Stomach smooth muscle (tissue), 2 donors: ENCODE results near the gene DSCAML1.

Source experiments
- H3K27ac ChIP-seq: one replicate; pipeline ENCODE4 v1.7.0; 2013; ENCODE audit warnings: mild to moderate bottlenecking, low read length, inconsistent platforms
- H3K27me3 ChIP-seq, 2 donors: one replicate each; pipeline ENCODE4 v1.7.0; 2013; ENCODE audit warnings: low read length in 2 of 2; ENCODE audit not compliant: insufficient read depth in 2 of 2, control insufficient read depth in 1 of 2
- H3K36me3 ChIP-seq, 2 donors: one replicate each; pipeline ENCODE4 v1.7.0; 2013; ENCODE audit warnings: low read length in 2 of 2; ENCODE audit not compliant: control insufficient read depth in 2 of 2, insufficient read depth in 2 of 2
- H3K4me1 ChIP-seq: one replicate; pipeline ENCODE4 v1.7.0; 2013; ENCODE audit warnings: low read length; ENCODE audit not compliant: control insufficient read depth, insufficient read depth
- H3K4me3 ChIP-seq, 2 donors: one replicate each; pipeline ENCODE4 v1.7.0; 2013; ENCODE audit warnings: low read length in 2 of 2
- H3K9ac ChIP-seq, 2 donors: one replicate each; pipeline ENCODE4 v1.7.0; 2013; ENCODE audit warnings: low read length in 2 of 2, mild to moderate bottlenecking in 1 of 2
- H3K9me3 ChIP-seq, 2 donors: one replicate each; pipeline ENCODE4 v1.7.0; 2013; ENCODE audit warnings: low read length in 2 of 2; ENCODE audit not compliant: control insufficient read depth in 2 of 2
- donor health status: healthy.
- donor health status: Pancreatic carcinoma.

Gene DSCAML1

GRCh38 chr11:117591316-117592039 is 205.5 kb downstream of the DSCAML1 start:
- no peaks in the 10 kb centered on the region for H3K4me1 ChIP-seq
- no peaks in the 10 kb centered on the region for H3K27me3 ChIP-seq
- H3K27ac ChIP-seq, result no peak overlapping the region

GRCh38 chr11:117589063-117589462 is 208.0 kb downstream of the DSCAML1 start:
- H3K9ac ChIP-seq, result no peak overlapping the region
- H3K9me3 ChIP-seq, result no peaks in the 10 kb centered on the region
- no peaks in the 10 kb centered on the region for H3K4me1 ChIP-seq

More at GRCh38 chr11:117591316-117592039, 205.5 kb downstream of the DSCAML1 start:
- Histone ChIP-seq H3K9ac (no peak overlapping the region), H3K9me3 (no peaks in the 10 kb centered on the region), H3K4me3 (no peak overlapping the region), H3K36me3 (no peaks in the 10 kb centered on the region)

GRCh38 chr11:117588166-117588810 is 208.7 kb downstream of the DSCAML1 start:
- Histone ChIP-seq H3K27me3 (peaks cover 0 to 2% of the 10 kb centered on the region in 2 donors), H3K9me3 (no peaks in the 10 kb centered on the region), H3K4me3 (no peak overlapping the region), H3K27ac (no peak overlapping the region), H3K4me1 (peaks cover 4% of the 10 kb centered on the region), H3K9ac (no peak overlapping the region), H3K36me3 (no peaks in the 10 kb centered on the region)

More at GRCh38 chr11:117589063-117589462, 208.0 kb downstream of the DSCAML1 start:
- H3K27ac ChIP-seq, result no peak overlapping the region
- H3K4me3 ChIP-seq, result no peak overlapping the region
- H3K27me3 ChIP-seq, result peaks cover 0 to 2% of the 10 kb centered on the region in 2 donors
- no peaks in the 10 kb centered on the region for H3K36me3 ChIP-seq

- Histone ChIP-seq H3K9ac (no peak overlapping the region), H3K27ac (no peak overlapping the region), H3K27me3 (peaks cover 0 to 2% of the 10 kb centered on the region in 2 donors), H3K36me3 (no peaks in the 10 kb centered on the region), H3K4me1 (peaks cover 5% of the 10 kb centered on the region), H3K9me3 (no peaks in the 10 kb centered on the region), H3K4me3 (no peak overlapping the region)
These were observed 209.6 kb downstream of the DSCAML1 start for GRCh38 chr11:117587416-117587815.

GRCh38 chr11:117586392-117586791 is 210.6 kb downstream of the DSCAML1 start:
- peaks cover 0 to 2% of the 10 kb centered on the region in 2 donors for H3K27me3 ChIP-seq
- H3K36me3 ChIP-seq, result no peaks in the 10 kb centered on the region
- no peak overlapping the region for H3K27ac ChIP-seq
- no peaks in the 10 kb centered on the region for H3K9me3 ChIP-seq
- no peak overlapping the region for H3K9ac ChIP-seq
- H3K4me3 ChIP-seq, result no peak overlapping the region
- peaks cover 5% of the 10 kb centered on the region for H3K4me1 ChIP-seq

- Histone ChIP-seq H3K27ac (no peak overlapping the region), H3K4me1 (peaks cover 5% of the 10 kb centered on the region), H3K9ac (no peak overlapping the region), H3K9me3 (no peaks in the 10 kb centered on the region), H3K4me3 (no peak overlapping the region), H3K27me3 (peaks cover 0 to 2% of the 10 kb centered on the region in 2 donors), H3K36me3 (no peaks in the 10 kb centered on the region)
These were observed 211.4 kb downstream of the DSCAML1 start for GRCh38 chr11:117585631-117586030.

- Histone ChIP-seq H3K9me3 (no peaks in the 10 kb centered on the region), H3K27ac (no peak overlapping the region), H3K36me3 (no peaks in the 10 kb centered on the region), H3K4me1 (peaks cover 5% of the 10 kb centered on the region), H3K9ac (no peak overlapping the region), H3K4me3 (no peak overlapping the region), H3K27me3 (peaks cover 0 to 2% of the 10 kb centered on the region in 2 donors)
These were observed 212.8 kb downstream of the DSCAML1 start for GRCh38 chr11:117584056-117584830.

- no peak overlapping the region for H3K9ac ChIP-seq
- no peaks in the 10 kb centered on the region for H3K9me3 ChIP-seq
- no peak overlapping the region for H3K27ac ChIP-seq
- H3K27me3 ChIP-seq, result peaks cover 0 to 2% of the 10 kb centered on the region in 2 donors
- no peaks in the 10 kb centered on the region for H3K36me3 ChIP-seq
- no peak overlapping the region for H3K4me3 ChIP-seq
- H3K4me1 ChIP-seq, result peaks cover 5% of the 10 kb centered on the region
These were observed 213.8 kb downstream of the DSCAML1 start for GRCh38 chr11:117583063-117583801.

GRCh38 chr11:117582433-117582832 is 214.6 kb downstream of the DSCAML1 start:
- no peak overlapping the region for H3K27ac ChIP-seq
- no peaks in the 10 kb centered on the region for H3K9me3 ChIP-seq
- no peak overlapping the region for H3K4me3 ChIP-seq
- peaks cover 5% of the 10 kb centered on the region for H3K4me1 ChIP-seq
- H3K27me3 ChIP-seq, result peaks cover 0 to 2% of the 10 kb centered on the region in 2 donors
- no peak overlapping the region for H3K9ac ChIP-seq
- no peaks in the 10 kb centered on the region for H3K36me3 ChIP-seq

GRCh38 chr11:117580866-117581265 is 216.2 kb downstream of the DSCAML1 start:
- Histone ChIP-seq H3K9me3 (no peaks in the 10 kb centered on the region), H3K36me3 (no peaks in the 10 kb centered on the region), H3K4me1 (peaks cover 5% of the 10 kb centered on the region), H3K9ac (no peak overlapping the region), H3K27me3 (peaks cover 0 to 2% of the 10 kb centered on the region in 2 donors), H3K27ac (no peak overlapping the region), H3K4me3 (no peak overlapping the region)
